Left hindlimb (tissue), 1 donor: Measurements from ENCODE around the gene GOLGA7B.

Source experiments
- DNase-seq: peaks from one replicate; pipeline ENCODE4 v3.0.0-alpha.2; 2018

The GOLGA7B gene

DNA sequence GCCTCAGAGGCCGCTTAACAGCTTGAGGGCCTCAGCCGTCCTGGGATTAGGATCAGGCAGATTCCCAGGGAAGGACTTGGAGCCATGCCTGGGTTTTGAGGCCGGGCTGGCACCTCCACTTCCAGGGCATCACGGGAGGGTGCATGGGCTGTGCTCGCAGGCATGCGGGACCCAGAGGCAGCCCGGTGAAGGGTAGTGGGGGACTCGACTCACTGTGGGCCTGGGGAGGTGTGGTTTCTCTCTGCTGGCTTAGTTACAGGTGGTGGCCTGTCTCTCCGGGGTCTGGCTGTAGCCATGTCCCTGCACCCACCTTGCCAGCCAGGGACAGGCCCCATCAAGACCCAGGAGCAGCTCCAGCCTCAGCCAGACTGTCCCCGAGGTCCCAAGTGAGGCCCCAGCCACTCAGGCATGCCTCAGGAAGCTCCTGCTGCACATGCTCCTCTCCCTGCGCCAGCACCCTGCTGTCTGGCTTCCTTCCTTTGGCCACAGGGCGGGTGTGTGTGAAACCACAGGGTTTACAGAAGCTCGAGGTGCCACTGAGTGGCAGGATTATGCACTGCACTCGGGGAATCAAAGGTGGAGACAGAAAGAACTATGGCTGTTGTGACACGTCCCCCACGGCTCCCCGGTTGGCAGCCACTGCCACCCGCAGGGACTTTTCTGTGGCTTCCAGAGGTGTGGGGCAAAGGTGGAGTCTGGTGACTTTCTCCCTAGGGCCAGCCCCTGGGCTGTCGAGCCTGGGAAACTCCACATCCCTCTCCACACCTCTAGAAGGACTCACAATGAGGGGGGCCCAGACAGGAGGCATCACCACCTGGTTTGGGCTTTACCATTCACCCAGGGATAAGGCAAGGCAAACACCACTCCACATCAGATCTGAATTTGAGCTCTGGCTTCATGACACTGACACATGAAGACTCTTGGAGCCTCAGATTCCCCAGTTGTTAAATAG, 19.7 kb downstream of the GOLGA7B start:
- peak; percentile 76 for DNase-seq

GRCh38 chr10:97870990-97871389, 21.3 kb downstream of the GOLGA7B start:
- no peak for DNase-seq

DNA sequence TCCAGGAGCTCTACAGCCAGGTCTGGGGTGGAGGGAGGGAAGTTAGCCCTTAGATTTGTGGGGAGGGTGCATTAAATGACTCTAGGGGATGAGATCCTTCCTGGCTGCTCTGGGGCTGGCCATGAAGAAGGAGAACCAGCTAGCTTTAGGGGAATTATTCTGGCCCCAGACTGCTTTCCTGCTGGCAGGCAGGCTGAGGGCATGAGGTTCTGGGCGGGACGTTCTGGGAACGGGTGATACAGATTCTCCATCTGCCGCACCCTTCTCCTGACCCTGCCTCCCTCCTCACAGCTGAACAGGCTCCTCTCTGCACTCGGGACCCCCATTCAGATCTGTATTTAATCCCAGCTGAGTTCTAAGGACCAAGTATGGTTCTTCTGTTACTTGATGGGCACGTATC, 23.9 kb downstream of the GOLGA7B start:
- DNase-seq, result no peak

- no peak for DNase-seq
These were observed 24.7 kb downstream of the GOLGA7B start for GRCh38 chr10:97874332-97874731.

GRCh38 chr10:97875391-97875790, 25.7 kb downstream of the GOLGA7B start:
- no peak for DNase-seq

GRCh38 chr10:97876402-97876801, 26.8 kb downstream of the GOLGA7B start:
- DNase-seq, result no peak

- no peak for DNase-seq
These were observed 29.6 kb downstream of the GOLGA7B start for GRCh38 chr10:97879241-97879640.

GRCh38 chr10:97880109-97880508, 30.5 kb downstream of the GOLGA7B start:
- DNase-seq, result no peak

DNA sequence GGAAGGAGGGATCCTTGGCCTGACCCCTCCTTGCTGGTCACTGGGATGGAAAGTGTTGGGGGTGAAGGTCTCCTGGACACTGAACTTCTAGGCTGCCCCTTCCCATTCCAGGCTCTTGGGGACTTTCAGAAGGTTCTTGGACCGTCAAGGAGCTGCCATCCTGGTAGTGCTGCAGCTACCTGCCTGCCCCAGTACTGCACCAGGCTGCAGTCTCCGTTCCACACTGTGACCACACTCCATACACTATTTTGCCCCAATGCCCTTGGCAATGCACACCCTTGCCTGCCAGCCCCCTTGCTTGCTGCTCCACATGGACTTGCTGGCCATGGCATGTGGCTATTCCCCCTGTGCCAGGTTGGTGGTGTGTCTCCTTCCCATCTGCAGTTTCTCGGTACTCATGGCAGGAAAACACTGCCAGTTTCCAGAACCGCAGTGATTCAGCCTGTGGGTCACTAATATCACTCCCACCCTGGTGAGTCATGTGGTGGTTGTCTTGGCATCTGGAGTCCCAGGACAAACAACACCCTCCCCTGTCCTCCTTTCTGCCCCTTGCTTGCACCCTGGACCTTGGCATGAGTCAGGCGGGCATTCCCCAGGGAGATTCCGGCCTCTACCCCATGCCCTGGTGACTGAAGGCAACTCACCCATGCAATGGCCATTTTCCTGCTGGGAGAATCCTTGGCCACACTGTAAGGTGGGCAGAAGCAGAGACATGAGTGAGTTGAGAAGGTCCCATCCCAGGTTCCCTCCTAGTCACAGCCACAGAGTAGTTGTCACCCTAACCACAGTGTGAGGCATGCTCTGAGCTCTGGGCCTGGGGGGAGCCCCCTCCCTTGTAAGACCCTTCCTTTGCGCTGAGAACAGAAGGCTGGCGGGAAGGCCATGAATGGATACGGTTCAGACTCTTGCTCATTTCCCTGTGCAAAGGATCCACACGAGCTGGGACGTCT, 32.8 kb downstream of the GOLGA7B start:
- DNase-seq, result no peak

DNA sequence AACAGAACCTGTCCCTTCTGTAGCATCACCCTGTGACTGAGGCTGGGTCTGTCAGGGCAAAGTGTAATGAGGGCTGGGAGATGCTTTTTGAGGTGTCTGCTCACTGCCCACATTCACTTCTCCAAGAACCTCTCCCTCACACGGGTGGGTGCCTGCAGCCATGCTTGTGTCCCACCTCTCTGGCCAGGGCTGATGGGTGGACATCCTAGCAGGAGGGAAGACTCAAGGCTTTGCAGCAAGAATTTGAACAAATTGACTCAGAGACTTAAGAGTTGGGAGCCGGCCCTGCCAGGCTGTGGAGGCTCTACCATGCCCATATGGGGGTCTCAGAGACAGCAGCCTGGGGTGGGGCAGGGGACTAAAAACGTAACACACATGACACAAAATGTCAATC, 33.4 kb downstream of the GOLGA7B start:
- DNase-seq, result no peak

DNA sequence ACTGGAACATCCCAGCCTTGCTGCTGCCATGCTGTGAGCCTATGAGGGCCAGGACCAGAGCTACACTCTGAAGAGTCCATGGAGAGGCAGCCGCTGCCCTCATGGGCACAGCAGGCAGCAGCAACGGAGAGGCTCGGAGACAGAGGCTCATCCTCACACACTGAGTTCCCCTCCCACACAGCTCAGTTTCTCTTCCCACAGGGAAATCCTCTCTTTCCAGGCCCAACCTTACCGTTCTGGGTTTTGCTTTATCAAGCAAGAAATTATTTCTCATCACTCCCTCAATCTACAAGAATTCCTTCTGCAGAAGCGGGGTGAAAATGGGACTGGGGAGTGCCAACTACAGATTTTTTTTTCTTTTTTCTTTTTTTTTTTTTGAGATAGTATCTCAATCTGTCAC, 36.6 kb downstream of the GOLGA7B start:
- no peak for DNase-seq

DNA sequence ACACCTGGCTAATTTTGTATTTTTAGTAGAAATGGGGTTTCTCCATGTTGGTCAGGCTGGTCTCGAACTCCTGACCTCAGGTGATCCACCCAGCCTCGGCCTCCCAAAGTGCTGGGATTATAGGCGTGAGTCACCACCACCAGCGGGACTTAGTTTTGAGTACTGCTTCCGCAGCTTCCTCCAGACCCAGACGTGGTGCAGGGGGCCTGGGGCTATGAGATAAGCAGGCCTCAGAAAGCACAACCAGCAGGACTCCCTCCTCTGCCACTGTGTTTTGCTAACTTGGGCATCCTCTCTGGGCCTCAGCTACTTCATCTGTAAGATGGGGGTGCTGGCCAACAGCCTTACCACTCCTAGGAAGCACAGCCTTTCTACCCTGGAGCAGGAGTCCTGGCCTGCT, 37.8 kb downstream of the GOLGA7B start:
- no peak for DNase-seq

GRCh38 chr10:97888134-97888533, 38.5 kb downstream of the GOLGA7B start:
- DNase-seq, result no peak

DNA sequence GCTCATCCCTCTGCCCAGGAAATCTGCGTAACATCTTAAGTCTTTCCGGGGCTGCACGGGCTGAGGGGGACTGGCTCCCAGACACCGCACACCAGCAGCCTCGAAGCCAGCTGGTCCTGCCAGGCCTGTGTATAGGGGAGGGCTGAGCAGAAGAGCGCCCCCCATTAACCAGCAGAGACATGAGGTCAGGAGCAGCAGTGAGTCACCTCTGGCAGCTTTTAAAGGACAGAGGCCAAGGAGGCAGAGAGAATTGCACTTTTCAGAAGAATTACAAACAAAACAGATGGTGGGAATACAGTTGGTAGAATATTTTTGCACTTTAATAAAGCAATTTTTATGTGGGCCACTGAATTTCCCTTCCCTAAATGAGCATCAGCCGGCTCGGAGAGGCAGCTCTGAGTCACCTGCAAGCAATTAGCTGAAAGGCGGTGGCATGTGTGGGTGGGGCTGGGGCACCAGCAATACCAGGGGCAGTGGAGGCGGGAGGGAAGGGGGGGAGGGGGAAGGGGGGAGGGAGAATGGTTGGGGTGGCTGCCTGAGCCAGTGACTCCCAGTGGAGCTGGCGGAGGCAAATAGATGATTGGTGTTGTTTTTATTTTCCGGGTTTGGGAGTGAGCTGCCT, 39.1 kb downstream of the GOLGA7B start:
- no peak for DNase-seq

- DNase-seq, result no peak
These were observed 40.0 kb downstream of the GOLGA7B start for GRCh38 chr10:97889461-97890265.

DNA sequence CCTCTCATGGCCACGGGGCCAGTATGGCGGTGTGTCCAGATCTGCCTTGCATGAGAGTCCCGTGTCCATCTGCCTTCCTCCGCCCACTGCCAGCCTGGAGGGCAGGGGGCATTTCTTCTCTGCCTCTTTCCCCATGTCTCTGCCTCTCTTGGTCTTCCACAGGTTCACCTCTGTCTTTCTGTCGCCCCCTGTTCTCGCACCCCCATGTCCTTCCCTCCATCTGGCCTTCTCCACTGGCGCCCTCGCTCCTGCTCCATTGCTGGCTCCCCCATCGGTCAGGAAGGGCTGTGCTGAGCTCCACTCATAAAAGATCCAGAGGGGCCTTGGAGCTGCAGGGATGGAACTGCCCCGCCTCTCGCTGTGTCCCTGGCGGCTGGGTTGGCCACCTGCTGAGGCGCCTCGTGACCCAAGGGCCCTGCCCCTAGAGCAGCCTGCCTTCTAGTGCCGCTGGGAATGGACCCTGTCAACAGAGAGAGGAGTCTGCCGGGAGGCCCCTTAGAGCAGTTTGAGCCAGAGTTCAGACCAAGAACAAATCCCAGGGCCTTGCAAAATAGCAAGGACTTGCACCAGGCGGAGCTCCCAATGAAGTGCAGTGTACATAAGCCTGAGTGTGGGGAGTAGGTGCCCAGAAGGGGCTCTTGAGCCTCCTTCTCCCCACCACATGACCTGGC, 42.0 kb downstream of the GOLGA7B start:
- DNase-seq, result no peak

GRCh38 chr10:97892506-97892905, 42.9 kb downstream of the GOLGA7B start:
- no peak for DNase-seq

GRCh38 chr10:97892939-97893338, 43.3 kb downstream of the GOLGA7B start:
- no peak for DNase-seq

- DNase-seq, result no peak
These were observed 44.4 kb downstream of the GOLGA7B start for GRCh38 chr10:97894092-97894491.

DNA sequence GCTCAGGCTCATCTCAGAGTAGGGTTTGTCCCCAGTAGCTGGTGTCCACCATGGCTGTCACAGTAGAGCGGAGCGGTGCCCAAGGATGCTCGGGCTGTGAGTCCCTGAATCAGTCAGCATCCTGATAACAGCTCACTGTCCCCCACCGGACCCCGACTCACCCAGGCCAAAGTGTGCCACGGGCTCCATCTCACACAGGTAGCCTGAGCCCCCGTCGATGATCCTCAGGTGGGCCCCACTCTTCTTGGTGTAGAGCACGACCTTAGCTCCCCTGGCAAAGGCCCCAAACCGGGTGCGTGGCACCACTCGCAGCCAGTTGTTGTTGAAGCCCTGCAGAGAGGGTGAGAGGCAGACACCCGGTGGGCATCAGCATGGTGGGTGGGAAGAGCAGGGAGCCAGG, 45.4 kb downstream of the GOLGA7B start:
- no peak for DNase-seq

GRCh38 chr10:97895915-97896314, 46.3 kb downstream of the GOLGA7B start:
- DNase-seq, result no peak
